ENCODE data around the gene DOCK6.

Gene DOCK6, protein sequence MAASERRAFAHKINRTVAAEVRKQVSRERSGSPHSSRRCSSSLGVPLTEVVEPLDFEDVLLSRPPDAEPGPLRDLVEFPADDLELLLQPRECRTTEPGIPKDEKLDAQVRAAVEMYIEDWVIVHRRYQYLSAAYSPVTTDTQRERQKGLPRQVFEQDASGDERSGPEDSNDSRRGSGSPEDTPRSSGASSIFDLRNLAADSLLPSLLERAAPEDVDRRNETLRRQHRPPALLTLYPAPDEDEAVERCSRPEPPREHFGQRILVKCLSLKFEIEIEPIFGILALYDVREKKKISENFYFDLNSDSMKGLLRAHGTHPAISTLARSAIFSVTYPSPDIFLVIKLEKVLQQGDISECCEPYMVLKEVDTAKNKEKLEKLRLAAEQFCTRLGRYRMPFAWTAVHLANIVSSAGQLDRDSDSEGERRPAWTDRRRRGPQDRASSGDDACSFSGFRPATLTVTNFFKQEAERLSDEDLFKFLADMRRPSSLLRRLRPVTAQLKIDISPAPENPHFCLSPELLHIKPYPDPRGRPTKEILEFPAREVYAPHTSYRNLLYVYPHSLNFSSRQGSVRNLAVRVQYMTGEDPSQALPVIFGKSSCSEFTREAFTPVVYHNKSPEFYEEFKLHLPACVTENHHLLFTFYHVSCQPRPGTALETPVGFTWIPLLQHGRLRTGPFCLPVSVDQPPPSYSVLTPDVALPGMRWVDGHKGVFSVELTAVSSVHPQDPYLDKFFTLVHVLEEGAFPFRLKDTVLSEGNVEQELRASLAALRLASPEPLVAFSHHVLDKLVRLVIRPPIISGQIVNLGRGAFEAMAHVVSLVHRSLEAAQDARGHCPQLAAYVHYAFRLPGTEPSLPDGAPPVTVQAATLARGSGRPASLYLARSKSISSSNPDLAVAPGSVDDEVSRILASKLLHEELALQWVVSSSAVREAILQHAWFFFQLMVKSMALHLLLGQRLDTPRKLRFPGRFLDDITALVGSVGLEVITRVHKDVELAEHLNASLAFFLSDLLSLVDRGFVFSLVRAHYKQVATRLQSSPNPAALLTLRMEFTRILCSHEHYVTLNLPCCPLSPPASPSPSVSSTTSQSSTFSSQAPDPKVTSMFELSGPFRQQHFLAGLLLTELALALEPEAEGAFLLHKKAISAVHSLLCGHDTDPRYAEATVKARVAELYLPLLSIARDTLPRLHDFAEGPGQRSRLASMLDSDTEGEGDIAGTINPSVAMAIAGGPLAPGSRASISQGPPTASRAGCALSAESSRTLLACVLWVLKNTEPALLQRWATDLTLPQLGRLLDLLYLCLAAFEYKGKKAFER (N-terminal part only)

DNA sequence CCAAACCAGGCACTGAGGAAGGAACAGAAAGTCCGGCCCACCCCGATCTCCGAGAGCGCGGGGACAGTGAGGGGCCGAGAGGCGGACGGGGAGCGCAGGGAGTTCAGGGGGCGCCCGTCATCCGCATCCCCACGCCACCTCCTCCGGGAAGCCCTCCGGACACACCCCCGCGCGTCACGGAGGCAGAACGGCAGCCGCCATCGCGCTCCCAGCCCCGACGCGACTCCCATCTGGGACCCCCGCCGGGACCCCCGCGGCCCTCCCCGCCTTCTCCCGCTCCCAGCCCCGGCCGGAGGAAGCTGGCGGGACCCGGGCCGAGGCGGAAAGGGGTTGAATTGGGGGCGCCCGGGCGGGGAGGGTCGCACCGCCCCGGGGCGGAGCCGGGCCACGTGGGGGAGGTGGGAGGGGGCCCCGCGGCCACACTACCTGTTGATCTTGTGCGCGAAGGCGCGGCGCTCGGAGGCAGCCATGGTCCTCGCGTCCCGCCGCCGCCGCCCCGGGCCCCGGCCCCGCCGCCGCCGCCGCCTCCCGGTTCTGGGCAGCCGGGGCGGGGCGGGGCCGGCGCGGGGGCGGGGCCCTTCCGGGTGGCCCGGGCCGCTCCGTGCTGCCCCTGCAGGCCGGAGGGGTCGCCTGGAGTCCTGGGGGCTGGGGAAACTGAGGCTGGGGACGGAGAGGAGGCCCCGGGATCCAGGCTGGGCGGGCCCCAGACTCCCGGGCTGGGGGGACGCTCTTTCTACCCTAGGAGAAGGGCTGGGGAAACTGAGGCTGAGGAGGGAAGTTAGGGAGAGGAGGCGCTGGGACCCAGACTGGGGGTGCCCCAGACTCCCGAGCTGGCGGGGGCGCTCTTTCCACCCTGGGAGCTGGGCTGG, at the start of gene DOCK6:
Gene DOCK6 (minus strand): TSS at position 554 of the 869 bp plus-strand sequence. CDS start 84 bp downstream, at position 470.
- DNase-seq: no peak

DNA sequence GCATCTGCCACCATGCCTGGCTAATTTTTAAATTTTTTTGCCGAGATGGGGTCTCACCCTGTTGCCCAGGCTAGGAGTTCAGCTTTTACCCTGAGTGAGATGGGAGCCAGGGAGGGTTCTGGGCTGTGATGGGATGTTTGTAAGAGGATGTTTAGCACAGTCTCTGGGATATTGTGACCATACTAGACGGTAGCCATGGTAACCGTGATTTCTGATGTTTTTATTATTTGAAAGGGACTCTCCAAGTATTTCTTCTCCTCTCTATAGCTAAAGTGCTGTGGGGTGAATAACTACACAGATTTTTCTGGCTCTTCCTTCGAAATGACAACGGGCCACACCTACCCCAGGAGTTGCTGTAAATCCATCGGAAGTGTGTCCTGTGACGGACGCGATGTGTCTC, 44.0 kb upstream of the DOCK6 start:
- DNase-seq: no peak

DNA sequence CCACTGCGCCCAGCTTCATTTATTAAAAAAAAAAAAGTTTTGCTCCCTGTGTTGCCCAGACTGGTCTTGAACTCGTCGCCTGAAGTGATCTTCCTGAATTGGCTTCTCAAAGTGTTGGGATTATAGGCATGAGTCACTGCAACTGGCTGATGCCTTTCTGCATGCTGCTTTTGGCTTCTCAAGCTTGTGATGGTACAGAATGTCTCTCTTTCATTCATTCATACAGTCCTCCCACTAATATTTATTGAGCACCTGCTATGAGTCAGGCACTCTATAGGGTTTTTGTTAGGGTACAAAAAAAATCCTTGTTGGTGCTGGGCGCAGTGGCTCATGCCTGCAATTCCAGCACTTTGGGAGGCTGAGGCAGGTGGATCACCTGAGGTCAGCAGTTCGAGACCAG, 42.6 kb upstream of the DOCK6 start:
- no peak for DNase-seq

DNA sequence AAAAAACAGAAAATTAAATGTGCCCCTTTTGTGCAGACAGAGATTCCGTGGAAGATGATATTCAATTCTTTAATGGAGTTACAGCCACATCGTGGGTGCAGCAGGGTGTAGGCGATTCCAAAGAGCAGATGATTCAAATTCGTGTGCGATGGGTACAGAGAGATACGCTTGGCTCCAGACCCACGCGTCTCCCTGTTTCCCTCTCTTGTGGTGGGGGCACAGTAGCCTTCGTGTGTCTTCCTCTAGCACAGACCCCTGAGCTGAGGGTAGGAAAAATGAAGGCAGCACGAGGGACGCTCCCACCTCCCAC, 38.4 kb upstream of the DOCK6 start:
- no peak for DNase-seq

DNA sequence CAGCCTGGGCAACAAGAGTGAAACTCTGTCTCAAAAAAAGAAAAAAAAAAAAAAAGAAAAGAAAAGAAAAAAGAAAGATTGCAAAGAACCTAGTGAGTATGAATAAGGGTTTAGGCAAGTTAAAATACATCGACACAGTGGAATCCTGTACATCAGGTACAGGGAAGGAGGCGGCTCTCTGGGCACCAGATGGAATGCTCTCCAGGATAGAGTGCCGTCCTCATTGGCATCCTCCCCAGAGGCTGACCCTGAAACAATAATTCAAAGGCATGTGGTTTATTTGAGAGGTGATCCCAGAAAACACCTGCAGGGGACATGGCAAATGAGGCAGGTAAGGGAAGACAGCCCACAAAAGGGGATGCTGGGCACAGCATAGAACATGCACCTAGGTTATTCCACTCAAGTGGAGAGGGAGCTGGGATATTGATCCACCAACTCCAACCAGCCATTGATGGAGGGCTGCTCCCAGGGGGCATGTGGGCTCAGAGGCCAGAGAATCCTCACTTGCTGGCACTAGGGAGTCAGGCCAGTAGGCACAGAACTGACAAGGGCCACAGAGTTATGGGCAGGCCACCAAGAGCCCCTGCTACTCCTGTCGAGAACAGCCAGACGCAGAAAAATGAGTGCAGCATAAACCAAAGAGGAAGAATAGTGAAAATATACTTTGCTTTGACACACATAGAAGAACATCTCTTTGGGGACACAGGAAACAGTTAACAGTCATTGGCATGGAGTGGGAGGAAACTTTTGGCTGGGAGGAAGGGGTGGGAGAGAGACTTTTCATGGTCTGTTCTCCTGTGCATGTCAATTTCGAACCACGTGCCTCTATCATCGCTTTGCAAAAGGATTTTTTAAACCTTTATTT, 37.9 kb upstream of the DOCK6 start:
- DNase-seq: no peak

DNA sequence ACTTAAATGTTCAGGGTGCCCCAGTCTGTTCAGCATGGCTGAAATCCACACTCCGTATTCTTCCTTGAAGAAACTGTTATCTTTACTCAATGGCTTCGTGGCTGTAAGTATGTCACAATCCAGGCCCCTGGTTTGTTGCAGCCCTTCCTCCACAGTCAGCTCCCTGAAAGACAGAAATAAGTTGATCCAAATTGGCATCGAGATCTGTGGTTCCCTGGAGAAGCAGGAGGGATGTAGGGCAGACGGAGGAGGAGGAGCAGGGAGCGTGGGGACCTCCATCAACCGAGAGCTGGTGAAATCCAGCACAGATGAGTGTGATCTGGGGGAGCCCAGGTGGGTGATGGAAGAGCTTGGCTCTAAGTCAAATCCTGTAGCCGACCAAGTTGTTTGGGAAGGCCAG, 33.9 kb upstream of the DOCK6 start:
- no peak for DNase-seq

DNA sequence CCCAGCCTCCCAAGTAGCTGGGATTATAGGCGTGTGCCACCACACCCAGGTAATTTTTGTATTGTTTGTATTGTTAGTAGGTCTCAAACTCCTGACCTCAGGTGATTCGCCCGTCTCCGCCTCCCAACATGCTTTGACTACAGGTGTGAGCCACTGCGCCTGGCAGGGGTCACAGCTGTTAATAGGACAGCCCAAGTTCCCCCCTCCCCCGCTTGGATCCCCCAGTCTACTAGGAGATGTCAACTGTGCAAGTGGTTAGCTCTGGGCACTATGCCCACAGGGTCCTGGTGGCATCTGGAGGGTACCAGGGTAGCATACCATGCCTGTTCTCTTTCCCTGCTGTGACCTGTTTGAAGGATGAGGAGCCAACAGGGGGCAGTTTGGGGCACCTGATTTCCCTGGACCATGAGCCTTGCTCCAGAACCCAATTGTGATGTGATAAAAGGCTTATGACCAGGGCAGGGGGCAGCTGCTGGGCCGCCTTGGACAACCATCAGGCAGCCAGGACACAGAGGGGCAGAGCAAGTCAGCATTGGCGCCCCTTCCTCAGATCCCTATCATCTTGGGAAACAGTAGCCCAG, 33.4 kb upstream of the DOCK6 start, which contains the start of gene TSPAN16:
Gene TSPAN16 (plus strand): TSS at position 496 of the 581 bp plus-strand sequence. CDS start 138 bp downstream, outside the sequence.
- DNase-seq: no peak

DNA sequence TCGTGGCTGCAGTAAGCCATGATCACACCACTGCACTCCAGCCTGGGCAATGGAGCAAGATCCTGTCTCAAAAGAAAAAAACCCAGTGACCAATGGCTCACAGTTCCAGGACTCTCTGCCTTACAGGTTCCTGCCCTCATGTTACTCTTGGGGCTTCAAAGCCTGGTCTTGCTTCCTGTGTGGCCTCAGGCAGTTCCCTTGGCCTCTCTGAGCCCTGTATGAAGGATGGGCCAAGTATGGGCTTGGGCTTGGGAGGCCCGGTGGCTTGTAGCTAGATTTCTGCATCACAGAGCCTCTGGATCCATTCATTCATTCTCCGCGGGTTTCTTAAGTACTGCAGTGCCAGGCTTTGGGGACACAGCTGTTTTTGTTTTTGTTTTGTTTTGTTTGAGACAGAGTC, 32.9 kb upstream of the DOCK6 start:
- DNase-seq: no peak

DNA sequence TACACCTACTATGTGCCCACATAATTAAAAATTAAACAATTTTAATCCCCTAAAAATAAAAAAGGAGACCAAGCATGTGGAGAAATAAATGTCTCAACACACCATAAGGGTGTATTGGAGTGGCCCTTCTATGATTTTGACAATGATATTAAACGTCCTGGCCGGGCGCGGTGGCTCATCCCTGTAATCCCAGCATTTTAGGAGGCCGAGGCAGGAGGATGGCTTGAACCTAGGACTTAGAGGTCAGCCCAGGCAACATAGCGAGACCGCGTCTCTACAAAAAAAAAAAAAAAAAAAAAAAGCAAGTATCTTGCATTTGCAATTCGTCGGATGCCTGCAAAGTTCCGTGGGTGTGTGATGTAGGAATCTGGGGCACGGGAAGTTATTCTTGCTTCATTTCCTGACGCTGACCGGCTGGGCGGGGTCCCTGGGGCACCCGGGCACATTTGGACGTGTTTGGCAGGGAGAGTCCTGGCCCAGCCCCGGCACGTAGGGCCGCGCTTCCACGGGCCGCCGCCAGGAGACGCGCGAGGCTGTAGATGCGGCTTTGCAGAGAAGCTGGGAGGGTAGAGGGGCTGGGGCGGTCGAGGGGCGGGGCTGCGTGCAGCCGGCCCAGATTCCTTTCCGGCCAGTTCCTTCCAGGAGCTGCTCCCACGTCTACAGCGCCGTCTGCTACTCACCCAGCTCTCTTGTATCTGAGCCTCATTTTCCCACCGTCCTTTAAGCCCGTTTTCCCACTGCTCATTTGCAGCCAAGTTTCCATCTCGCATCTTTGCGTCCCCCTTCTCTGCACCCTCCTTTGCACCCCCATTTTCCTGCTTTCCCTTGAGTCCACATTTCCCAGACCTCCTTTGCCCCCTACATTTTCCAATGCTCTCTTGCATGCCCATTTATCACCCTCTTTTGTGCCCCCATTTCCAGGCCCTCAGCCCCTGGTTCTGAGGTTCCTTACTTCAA, 31.4 kb upstream of the DOCK6 start:
- peak; percentile 85 for DNase-seq

DNA sequence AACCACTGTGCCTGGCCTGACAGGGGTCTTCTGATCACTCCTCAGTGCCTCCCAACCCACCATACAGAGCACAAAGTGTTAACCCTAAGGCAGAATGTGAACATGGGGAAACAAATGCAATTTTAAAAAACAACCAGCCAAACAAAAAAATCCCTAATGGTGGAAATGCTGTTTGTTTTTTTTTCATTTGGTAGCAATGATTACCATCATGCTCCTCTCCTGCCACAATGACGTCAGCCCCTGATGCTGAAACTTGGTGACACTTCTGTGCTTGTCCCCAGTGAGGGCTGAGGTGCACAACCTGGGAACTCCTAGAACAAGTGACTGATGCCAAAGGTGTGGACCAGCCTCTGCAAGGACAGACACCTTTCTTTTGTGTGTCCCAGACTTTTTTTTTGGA, 29.7 kb upstream of the DOCK6 start:
- DNase-seq: no peak

DNA sequence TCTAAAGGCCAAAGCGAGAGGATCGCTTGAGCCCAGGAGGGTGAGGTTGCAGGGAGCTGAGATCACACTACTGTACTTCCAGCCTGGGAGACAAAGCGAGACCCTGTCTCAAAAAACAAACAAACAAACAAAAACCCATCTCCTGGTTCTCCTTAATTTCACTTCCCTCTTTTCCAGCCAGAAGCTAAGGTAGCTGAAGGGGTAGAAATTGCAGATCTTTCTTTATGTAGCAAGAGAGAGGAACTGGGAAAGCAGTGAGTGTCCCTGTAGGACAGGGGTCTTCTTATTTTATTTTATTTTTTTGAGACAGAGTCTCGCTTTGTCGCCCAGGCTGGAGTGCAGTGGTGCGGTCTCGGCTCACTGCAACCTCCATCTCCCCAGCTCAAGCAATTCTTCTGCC, 29.1 kb upstream of the DOCK6 start:
- DNase-seq: no peak

DNA sequence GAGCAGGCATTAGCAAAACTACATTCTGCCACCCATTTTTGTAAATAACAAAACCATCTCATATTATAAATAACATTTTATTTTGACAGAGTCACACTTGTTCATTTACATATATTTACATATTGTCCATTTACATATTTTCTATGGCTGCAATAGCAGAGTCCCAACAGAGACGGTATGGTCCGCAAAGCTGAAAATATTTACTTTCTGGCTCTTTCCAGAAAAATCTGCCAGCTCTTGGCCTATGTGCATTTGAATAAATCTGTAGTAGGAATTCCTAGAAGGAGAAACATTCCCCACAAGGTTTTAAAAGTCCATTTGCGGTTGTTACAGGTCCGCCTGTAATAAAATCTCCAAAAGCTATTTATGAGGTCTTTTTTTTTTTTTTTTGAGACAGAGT, 27.9 kb upstream of the DOCK6 start:
- no peak for DNase-seq

DNA sequence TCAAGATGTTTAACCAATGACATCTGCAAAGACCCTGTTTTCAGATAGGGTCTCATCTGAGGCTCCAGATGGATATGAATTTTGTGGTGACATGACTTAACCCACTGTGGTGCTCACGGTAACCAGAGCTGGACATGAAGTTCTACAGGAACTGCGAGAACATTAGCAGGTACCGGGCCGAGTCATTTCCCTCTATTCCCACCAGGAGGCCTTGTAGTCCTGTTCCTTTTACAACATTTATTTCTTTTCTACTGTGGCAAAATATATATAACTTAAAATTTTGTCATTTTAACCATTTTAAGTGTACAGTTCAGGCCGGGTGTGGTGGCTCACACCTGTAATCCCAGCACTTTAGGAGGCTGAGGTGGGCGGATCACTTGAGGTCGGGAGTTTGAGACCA, 26.0 kb upstream of the DOCK6 start:
- no peak for DNase-seq

DNA sequence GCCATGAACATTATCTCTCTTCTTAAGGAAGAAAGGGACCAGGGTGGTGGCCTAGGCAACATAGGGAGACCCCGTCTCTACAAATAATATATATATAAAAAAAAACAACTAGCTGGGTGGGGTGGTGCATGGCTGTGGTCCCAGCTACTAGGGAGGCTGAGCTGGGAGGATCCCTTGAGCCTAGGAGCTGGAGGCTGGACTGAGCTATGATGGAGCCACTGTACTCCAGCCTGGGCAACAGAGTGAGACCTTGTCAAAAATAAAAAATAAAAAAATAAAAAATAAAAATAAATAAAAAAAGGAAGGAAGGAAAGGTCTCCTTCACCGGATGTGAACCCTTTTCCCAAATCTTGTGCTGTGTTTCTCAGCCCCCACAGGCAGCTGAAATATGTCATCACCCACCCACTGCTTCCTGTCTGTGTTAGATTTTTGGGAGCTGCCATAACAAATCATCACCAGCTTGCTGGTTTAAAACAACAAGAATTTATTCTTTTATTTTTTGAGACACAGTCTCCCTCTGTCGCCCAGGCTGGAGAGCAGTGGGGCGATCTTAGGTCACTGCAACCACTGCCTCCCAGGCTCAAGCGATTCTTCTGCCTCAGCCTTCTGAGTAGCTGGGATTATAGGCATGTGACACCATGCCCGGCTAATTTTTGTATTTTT, 24.1 kb upstream of the DOCK6 start:
- DNase-seq: no peak

DNA sequence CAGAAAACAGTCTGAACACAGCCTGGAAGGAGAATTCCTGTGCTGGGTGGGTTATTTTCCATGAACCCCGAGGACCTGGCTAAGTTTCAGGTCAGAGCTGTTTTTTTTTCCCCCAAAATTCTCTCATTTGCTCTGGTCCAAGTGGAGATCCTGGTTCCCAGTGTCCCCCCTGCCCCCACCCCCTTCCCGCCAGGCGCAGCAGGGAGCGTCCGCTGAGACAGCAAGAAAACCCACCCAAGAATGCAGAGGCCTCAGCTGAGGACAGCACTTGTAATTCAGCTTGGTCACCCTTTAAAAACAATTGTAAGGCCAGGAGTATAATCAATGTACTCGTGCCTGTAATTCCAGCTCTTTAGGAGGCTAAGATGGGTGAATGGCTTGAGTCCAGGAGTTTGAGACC, 22.2 kb upstream of the DOCK6 start:
- no peak for DNase-seq

DNA sequence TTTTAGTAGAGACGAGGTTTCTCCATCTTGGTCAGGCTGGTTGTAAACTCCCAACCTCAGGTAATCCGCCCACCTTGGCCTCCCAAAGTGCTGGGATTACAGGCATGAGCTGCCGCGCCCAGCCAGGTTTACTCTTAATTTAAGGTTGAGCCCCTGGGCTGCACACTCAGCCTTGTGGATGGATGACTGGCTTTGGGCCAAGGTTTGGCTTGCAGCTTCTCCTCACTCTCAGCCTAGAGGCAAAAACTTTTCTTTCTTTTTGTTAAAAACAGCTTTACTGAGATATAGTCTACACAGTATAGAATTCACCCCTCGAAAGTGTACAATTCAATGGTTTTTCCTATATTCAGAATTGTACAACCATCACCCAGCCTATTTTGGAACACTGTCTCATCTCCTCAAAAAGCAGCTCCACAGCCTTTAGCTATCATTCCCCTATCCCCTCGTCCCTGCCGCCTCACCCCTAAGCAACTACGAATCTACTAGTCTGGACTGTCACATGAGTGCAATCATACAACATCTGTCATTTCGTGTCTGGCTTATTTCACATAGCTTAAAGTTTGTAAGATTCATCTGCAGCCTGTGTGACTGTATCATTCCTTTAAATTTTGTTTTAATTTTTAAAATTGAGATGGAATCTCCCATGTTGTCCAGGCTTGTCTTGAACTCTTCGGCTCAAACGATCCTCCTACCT, 19.2 kb upstream of the DOCK6 start:
- peak; percentile 14 for DNase-seq

DNA sequence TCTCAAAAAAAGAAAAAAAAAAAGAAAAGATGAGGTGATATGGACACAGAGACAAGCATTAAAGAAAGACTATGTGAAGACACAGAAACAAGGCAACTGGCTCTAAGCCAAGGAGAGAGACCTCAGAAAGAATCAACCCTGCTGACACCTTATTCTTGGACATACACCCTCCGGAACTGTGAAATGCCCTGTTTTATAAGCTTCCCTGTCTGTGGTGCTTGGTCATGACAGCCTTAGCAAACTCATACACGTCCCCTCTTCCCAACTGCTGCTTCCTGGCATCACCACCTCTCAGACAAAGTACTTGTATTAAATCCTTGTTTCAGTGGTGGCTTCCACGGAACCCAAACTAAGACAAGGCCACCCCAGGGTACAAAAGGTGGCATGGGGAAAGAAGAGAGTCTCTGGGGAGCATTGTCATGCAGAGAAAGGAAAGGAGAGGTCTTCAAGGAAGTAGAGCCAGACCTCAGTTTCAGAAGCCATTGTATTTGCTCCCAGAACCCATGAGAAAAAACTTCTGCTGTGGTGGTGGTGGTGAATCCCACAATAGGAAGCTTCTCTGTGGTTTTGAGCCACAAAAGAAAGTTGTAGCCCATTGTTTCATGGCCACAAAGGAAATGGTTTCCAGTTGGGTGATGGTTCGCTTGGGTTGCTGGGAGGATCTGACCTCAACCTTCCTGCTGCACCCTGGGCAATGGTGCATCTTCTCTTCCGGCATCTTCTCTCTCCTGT, 17.3 kb upstream of the DOCK6 start:
- no peak for DNase-seq

DNA sequence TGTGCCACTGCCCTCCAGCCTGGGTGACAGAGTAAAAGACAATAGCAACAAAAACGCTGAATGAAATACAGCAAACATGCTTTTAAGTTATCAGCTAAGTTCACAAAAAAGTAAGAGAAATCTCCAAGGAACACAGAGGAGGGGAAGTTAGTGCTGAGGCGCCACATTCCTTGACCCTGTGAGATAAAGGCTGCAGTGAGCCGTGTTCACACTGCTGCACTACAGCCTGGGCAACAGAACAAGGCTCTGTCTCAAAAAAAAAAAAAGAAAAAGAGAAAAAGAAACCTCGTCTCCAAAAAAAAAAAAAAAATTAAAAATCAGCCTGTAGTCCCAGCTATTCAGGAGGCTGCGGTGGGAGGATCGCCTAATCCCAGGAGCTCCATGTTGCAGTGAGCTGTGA, 16.3 kb upstream of the DOCK6 start:
- DNase-seq: no peak

Data from amniotic stem cell (primary cell).